ENCODE measurements around the gene LRBA. TPM values are rescaled to one million over a fixed set of nuclear protein-coding genes. Genes with fewer than 3 reads are reported as not detected.

LRBA gene
- total and polyA plus RNA-seq, 9 donors, result 9.7 to 49.2 (median 30.4) TPM

GRCh38 chr4:150938873-150939499 is 76.1 kb downstream of the LRBA start:
- DNase-seq, result no peak
- H3K27ac ChIP-seq, result no peak overlapping the region
- H3K9me3 ChIP-seq, result no peaks in the 10 kb centered on the region
- WGBS, 3 donors, result 92 to 100% (median 94%) methylated on average over 1 of the region's 1 CpG
- no peaks in the 10 kb centered on the region for H3K27me3 ChIP-seq
- intact Hi-C loops (cut with DNase I), result no loop called here
- no peak for TF ChIP-seq EP300 (IDR thresholded peaks at IDR 0.05)
- no peak for TF ChIP-seq CTCF (IDR thresholded peaks at IDR 0.05)
- TF ChIP-seq POLR2A (IDR thresholded peaks at IDR 0.05), result no peak
- H3K4me3 ChIP-seq, result no peak overlapping the region
- H3K36me3 ChIP-seq, result no peaks in the 10 kb centered on the region
- no peaks in the 10 kb centered on the region for H3K4me1 ChIP-seq (ENCODE audit: insufficient read depth)

- DNase-seq, result no peak
- Histone ChIP-seq H3K27ac (no peak overlapping the region), H3K36me3 (no peaks in the 10 kb centered on the region), H3K9me3 (no peaks in the 10 kb centered on the region), H3K4me1 (ENCODE audit: insufficient read depth) (no peaks in the 10 kb centered on the region), H3K27me3 (no peaks in the 10 kb centered on the region), H3K4me3 (no peak overlapping the region)
- no peak for TF ChIP-seq EP300 (IDR thresholded peaks at IDR 0.05)
- TF ChIP-seq CTCF (IDR thresholded peaks at IDR 0.05), result no peak
- TF ChIP-seq POLR2A (IDR thresholded peaks at IDR 0.05), result no peak
- intact Hi-C loops (cut with DNase I), result no loop called here
- 80 to 88% (median 83%) methylated on average over 4 of the region's 4 CpGs for WGBS, 3 donors
Observed at GRCh38 chr4:150938417-150938816, 76.7 kb downstream of the LRBA start.

DNA sequence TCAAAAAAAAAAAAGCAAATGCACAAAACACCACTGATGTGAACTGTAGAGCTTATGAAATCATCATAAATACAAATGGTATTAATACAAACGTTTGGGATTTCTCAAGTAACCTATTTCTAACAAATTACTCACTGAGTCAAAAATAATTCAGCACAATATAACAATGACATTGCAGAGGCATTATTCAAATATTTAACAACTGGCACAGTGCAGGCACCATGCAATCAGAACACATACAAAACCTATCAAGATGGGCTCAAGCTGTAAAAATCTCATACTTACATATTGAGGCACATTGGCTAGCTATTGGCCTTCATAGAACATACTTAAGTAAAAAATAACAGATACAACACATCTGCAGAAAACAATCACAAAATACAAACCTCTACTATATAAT is 81.1 kb downstream of the LRBA start:
- DNase-seq, result no peak
- Histone ChIP-seq H3K4me3 (no peak overlapping the region), H3K9me3 (no peaks in the 10 kb centered on the region), H3K36me3 (no peaks in the 10 kb centered on the region), H3K4me1 (ENCODE audit: insufficient read depth) (no peaks in the 10 kb centered on the region), H3K27me3 (no peaks in the 10 kb centered on the region), H3K27ac (no peak overlapping the region)
- intact Hi-C loops (cut with DNase I), result no loop called here
- WGBS, 3 donors, result 46 to 62% (median 54%) methylated on average over 1 of the region's 1 CpG
- no peak for TF ChIP-seq POLR2A (IDR thresholded peaks at IDR 0.05)
- TF ChIP-seq EP300 (IDR thresholded peaks at IDR 0.05), result no peak
- no peak for TF ChIP-seq CTCF (IDR thresholded peaks at IDR 0.05)

- intact Hi-C loops (cut with DNase I), result no loop called here
- Histone ChIP-seq H3K4me3 (no peak overlapping the region), H3K27ac (no peak overlapping the region), H3K4me1 (ENCODE audit: insufficient read depth) (no peaks in the 10 kb centered on the region), H3K36me3 (no peaks in the 10 kb centered on the region), H3K27me3 (no peaks in the 10 kb centered on the region), H3K9me3 (no peaks in the 10 kb centered on the region)
- TF ChIP-seq EP300 (IDR thresholded peaks at IDR 0.05) (no peak), CTCF (IDR thresholded peaks at IDR 0.05) (no peak), POLR2A (IDR thresholded peaks at IDR 0.05) (no peak)
- DNase-seq, result no peak
- 97 to 100% (median 100%) methylated on average over 2 of the region's 2 CpGs for WGBS, 3 donors
Observed at GRCh38 chr4:150931796-150932195, 83.3 kb downstream of the LRBA start.

Data from ovary (tissue), 9 donors.